ENCODE results near the gene TOR1AIP2. TPM values are rescaled to one million over a fixed set of nuclear protein-coding genes. Genes with fewer than 3 reads are reported as not detected.
"Not testable (repeated sequence)": the region's sequence is repeated elsewhere in the genome, so short reads cannot be mapped to it uniquely, and the experiment has no call there.

Gene TOR1AIP2
- total RNA-seq, 2 donors from 2014 or later, result 70.9 to 78.3 TPM

- H3K27me3 Mint-ChIP-seq (ENCODE audit: insufficient read depth), result no peaks in the 10 kb centered on the region
- Histone ChIP-seq H3K9ac (ENCODE audit: extremely low read depth, low read length, poor library complexity, severe bottlenecking) (no peak overlapping the region), H3K27ac (ENCODE audit: low read depth, low read length) (no peak overlapping the region), H3K4me1 (ENCODE audit: control insufficient read depth, insufficient read depth, low read length) (no peaks in the 10 kb centered on the region), H3K4me3 (ENCODE audit: low read length) (no peak overlapping the region), H3K9me3 (ENCODE audit: control insufficient read depth, low read length) (no peaks in the 10 kb centered on the region), H3K36me3 (ENCODE audit: control insufficient read depth, insufficient read depth, low read length) (peaks cover 19% of the 10 kb centered on the region), H3K27me3 (ENCODE audit: control insufficient read depth, insufficient read depth, low read length, poor library complexity, severe bottlenecking) (no peaks in the 10 kb centered on the region)
- peaks cover 14% of the 10 kb centered on the region for H3K36me3 Mint-ChIP-seq (ENCODE audit: low read depth)
- H3K9me3 Mint-ChIP-seq, result no peaks in the 10 kb centered on the region
- no peak for DNase-seq
- H3K4me3 Mint-ChIP-seq, result no peak overlapping the region
- no peak for TF ChIP-seq CTCF (conservative IDR thresholded peaks at IDR 0.05)
- peaks cover 4% of the 10 kb centered on the region for H3K4me1 Mint-ChIP-seq
- WGBS, 2 experiments (ENCODE audit: insufficient coverage in 1 of 2, insufficient read length in 1 of 2), result 95% methylated on average over 3 of the region's 3 CpGs
- no peak overlapping the region for H3K27ac Mint-ChIP-seq
Observed at GRCh38 chr1:179840107-179840506, 37.5 kb downstream of the TOR1AIP2 start.

GRCh38 chr1:179836686-179837445 lies 40.7 kb downstream of the TOR1AIP2 start:
- H3K4me1 Mint-ChIP-seq; H3K27ac ChIP-seq (ENCODE audit: low read depth, low read length); H3K4me1 ChIP-seq (ENCODE audit: control insufficient read depth, insufficient read depth, low read length); H3K36me3 ChIP-seq (ENCODE audit: control insufficient read depth, insufficient read depth, low read length); H3K9me3 ChIP-seq (ENCODE audit: control insufficient read depth, low read length); H3K36me3 Mint-ChIP-seq (ENCODE audit: low read depth); H3K9me3 Mint-ChIP-seq; H3K4me3 ChIP-seq (ENCODE audit: low read length); H3K27me3 ChIP-seq (ENCODE audit: control insufficient read depth, insufficient read depth, low read length, poor library complexity, severe bottlenecking); H3K27me3 Mint-ChIP-seq (ENCODE audit: insufficient read depth); H3K27ac Mint-ChIP-seq; DNase-seq; H3K9ac ChIP-seq (ENCODE audit: extremely low read depth, low read length, poor library complexity, severe bottlenecking); H3K4me3 Mint-ChIP-seq: not testable (repeated sequence)
- 97 to 98% methylated on average over 11 to 37 of the region's 38 CpGs for WGBS, 2 experiments (ENCODE audit: insufficient coverage in 1 of 2, insufficient read length in 1 of 2)

- Mint-ChIP-seq H3K4me3 (no peak overlapping the region), H3K36me3 (ENCODE audit: low read depth) (peaks cover 4% of the 10 kb centered on the region), H3K4me1 (peaks cover 9% of the 10 kb centered on the region), H3K27me3 (ENCODE audit: insufficient read depth) (peaks cover 8% of the 10 kb centered on the region), H3K9me3 (no peaks in the 10 kb centered on the region), H3K27ac (no peak overlapping the region)
- Histone ChIP-seq H3K36me3 (ENCODE audit: control insufficient read depth, insufficient read depth, low read length) (no peaks in the 10 kb centered on the region), H3K9ac (ENCODE audit: extremely low read depth, low read length, poor library complexity, severe bottlenecking) (no peak overlapping the region), H3K4me1 (ENCODE audit: control insufficient read depth, insufficient read depth, low read length) (no peaks in the 10 kb centered on the region), H3K27ac (ENCODE audit: low read depth, low read length) (no peak overlapping the region), H3K27me3 (ENCODE audit: control insufficient read depth, insufficient read depth, low read length, poor library complexity, severe bottlenecking) (no peaks in the 10 kb centered on the region), H3K9me3 (ENCODE audit: control insufficient read depth, low read length) (no peaks in the 10 kb centered on the region), H3K4me3 (ENCODE audit: low read length) (no peak overlapping the region)
- no peak for TF ChIP-seq CTCF (conservative IDR thresholded peaks at IDR 0.05)
- peak; percentile 81 for DNase-seq
- WGBS, 2 experiments (ENCODE audit: insufficient coverage in 1 of 2, insufficient read length in 1 of 2), result 72 to 86% methylated on average over 6 to 9 of the region's 9 CpGs
Observed at GRCh38 chr1:179831852-179832699, 45.5 kb downstream of the TOR1AIP2 start.
